HCT116 (cell line): ENCODE results near the gene SRCIN1.

Experiments used
- CEBPB ChIP-seq: IDR thresholded peaks from 2 replicates; pipeline ENCODE4 v1.6.1; 2012; ENCODE audit warnings: low read depth
- CTCF ChIP-seq, 3 experiments: fragments of 200-600 bp in 1 of 3; sonication (generic) in 1 of 3; IDR thresholded peaks in 2 of 3; conservative IDR thresholded peaks in 1 of 3; 2 replicates each; pipeline ENCODE4 v1.5.1; 2012 to 2017; ENCODE audit warnings: low read depth in 2 of 3, low read length in 2 of 3, antibody characterized with exemption in 1 of 3, borderline replicate concordance in 1 of 3, control low read depth in 1 of 3, mild to moderate bottlenecking in 1 of 3, mixed read lengths in 1 of 3, mixed run types in 1 of 3, moderate library complexity in 1 of 3; ENCODE audit not compliant: insufficient read depth in 1 of 3
- EGR1 ChIP-seq: IDR thresholded peaks from 2 replicates; pipeline ENCODE4 v1.6.1; 2012; ENCODE audit warnings: low read depth
- EZH2phosphoT487 ChIP-seq: fragments of 200-600 bp; IDR thresholded peaks from 2 replicates; pipeline ENCODE4 v1.6.1; 2018; ENCODE audit warnings: antibody characterized with exemption, borderline replicate concordance
- MAX ChIP-seq: IDR thresholded peaks from 2 replicates; pipeline ENCODE4 v1.6.1; 2012
- POLR2A ChIP-seq: IDR thresholded peaks from 2 replicates; pipeline ENCODE4 v1.7.0; 2011; ENCODE audit warnings: borderline replicate concordance; ENCODE audit not compliant: insufficient read depth, insufficient read length; ENCODE audit errors: extremely low read depth
- POLR2AphosphoS5 ChIP-seq: IDR thresholded peaks from 2 replicates; pipeline ENCODE4 v1.6.1; 2011; ENCODE audit warnings: mild to moderate bottlenecking, low read depth, low read length, moderate library complexity
- SP1 ChIP-seq: IDR thresholded peaks from 2 replicates; pipeline ENCODE4 v1.6.1; 2012; ENCODE audit warnings: low read depth
- TCF7L2 ChIP-seq: IDR thresholded peaks from 2 replicates; pipeline ENCODE4 v1.7.0; 2011; ENCODE audit warnings: borderline replicate concordance, inconsistent platforms; ENCODE audit not compliant: insufficient read depth, insufficient read length; ENCODE audit errors: extremely low read depth
- ZBTB33 ChIP-seq: IDR thresholded peaks from 2 replicates; pipeline ENCODE4 v1.6.1; 2011; ENCODE audit warnings: mild to moderate bottlenecking, low read length, moderate library complexity; ENCODE audit not compliant: insufficient replicate concordance; ENCODE audit errors: extremely low read depth

- TF ChIP-seq CTCF (IDR thresholded peaks at IDR 0.05 in 2 of 3, conservative IDR thresholded peaks at IDR 0.05 in 1 of 3; ENCODE audit: borderline replicate concordance in 1 of 3, insufficient read depth in 1 of 3, low read depth in 2 of 3, low read length in 2 of 3) = no peak
- no peak for TF ChIP-seq POLR2AphosphoS5
- TF ChIP-seq MAX = no peak
- no peak for TF ChIP-seq EGR1
- no peak for TF ChIP-seq EZH2phosphoT487
- TF ChIP-seq TCF7L2 = no peak
- no peak for TF ChIP-seq SP1
- no peak for TF ChIP-seq POLR2A
- no peak for TF ChIP-seq ZBTB33
- TF ChIP-seq CEBPB = no peak
Measured at GRCh38 chr17:38587947-38588787, 17.6 kb downstream of the SRCIN1 start.
